SK-N-SH treated with all-trans-retinoic acid at 6 μM for 48 hours (cell line): Measurements from ENCODE around the gene HSD3B1.

Experiments
- ATAC-seq: fragments of 200-7000 bp; cut with Tn5 transposase; 3 replicates; pipeline ENCODE4 v1.9.1; 2020; ENCODE audit warnings: mild to moderate bottlenecking, moderate library complexity
- ARNTL ChIP-seq: fragments of 450-650 bp; formaldehyde crosslinking; IDR thresholded peaks from 2 replicates; pipeline ENCODE4 v1.5.0; 2020; ENCODE audit warnings: low read depth, mild to moderate bottlenecking, moderate library complexity, borderline replicate concordance
- BACH2 ChIP-seq: fragments of 250-450 bp; sonication (Bioruptor Pico); IDR thresholded peaks from 2 replicates; pipeline ENCODE4 v1.9.0; 2021; ENCODE audit warnings: mild to moderate bottlenecking, borderline replicate concordance
- CREB5 ChIP-seq: fragments of 250-450 bp; sonication (Bioruptor Pico); IDR thresholded peaks from 2 replicates; pipeline ENCODE4 v1.5.1; 2020; ENCODE audit warnings: low read depth, mild to moderate bottlenecking, moderate library complexity
- CSDC2 ChIP-seq: fragments of 250-450 bp; sonication (Bioruptor Pico); IDR thresholded peaks from 2 replicates; pipeline ENCODE4 v1.5.0; 2020; ENCODE audit warnings: mild to moderate bottlenecking, moderate library complexity
- CSRNP3 ChIP-seq: fragments of 250-450 bp; sonication (Bioruptor Pico); IDR thresholded peaks from 2 replicates; pipeline ENCODE4 v1.5.1; 2021; ENCODE audit warnings: mild to moderate bottlenecking, moderate library complexity
- ESRRG ChIP-seq: fragments of 250-450 bp; sonication (Bioruptor Pico); IDR thresholded peaks from 2 replicates; pipeline ENCODE4 v1.6.1; 2021; ENCODE audit warnings: mild to moderate bottlenecking
- GLIS3 ChIP-seq: fragments of 250-450 bp; sonication (Bioruptor Pico); IDR thresholded peaks from 2 replicates; pipeline ENCODE4 v1.5.0; 2020; ENCODE audit warnings: mild to moderate bottlenecking, moderate library complexity
- ISL1 ChIP-seq: fragments of 250-450 bp; sonication (Bioruptor Pico); IDR thresholded peaks from 2 replicates; pipeline ENCODE4 v2.1.2; 2022; ENCODE audit warnings: mild to moderate bottlenecking, moderate library complexity
- OSR1 ChIP-seq: fragments of 250-450 bp; sonication (Bioruptor Pico); IDR thresholded peaks from 2 replicates; pipeline ENCODE4 v1.8.0; 2022; ENCODE audit warnings: moderate library complexity, mild to moderate bottlenecking, inconsistent platforms
- POU6F1 ChIP-seq: fragments of 250-450 bp; sonication (Bioruptor Pico); IDR thresholded peaks from 2 replicates; pipeline ENCODE4 v1.8.0; 2021; ENCODE audit warnings: low read depth, mild to moderate bottlenecking, moderate library complexity, borderline replicate concordance
- PPARA ChIP-seq: fragments of 250-450 bp; sonication (Bioruptor Pico); IDR thresholded peaks from 2 replicates; pipeline ENCODE4 v1.5.0; 2020; ENCODE audit warnings: mild to moderate bottlenecking, borderline replicate concordance
- RARB ChIP-seq: fragments of 250-450 bp; sonication (Bioruptor Pico); IDR thresholded peaks from 2 replicates; pipeline ENCODE4 v1.8.0; 2021; ENCODE audit warnings: mild to moderate bottlenecking, moderate library complexity
- TCF4 ChIP-seq: fragments of 250-450 bp; sonication (Bioruptor Pico); IDR thresholded peaks from 2 replicates; pipeline ENCODE4 v1.8.0; 2021; ENCODE audit warnings: mild to moderate bottlenecking, moderate library complexity, borderline replicate concordance
- TOX ChIP-seq: fragments of 250-450 bp; sonication (Bioruptor Pico); IDR thresholded peaks from 2 replicates; pipeline ENCODE4 v1.8.0; 2021; ENCODE audit warnings: mild to moderate bottlenecking, moderate library complexity, borderline replicate concordance
- ZC3H10 ChIP-seq: fragments of 250-450 bp; sonication (Bioruptor Pico); IDR thresholded peaks from 2 replicates; pipeline ENCODE4 v1.5.1; 2021; ENCODE audit warnings: mild to moderate bottlenecking, moderate library complexity
- ZFP3 ChIP-seq: fragments of 250-450 bp; sonication (Bioruptor Pico); IDR thresholded peaks from 2 replicates; pipeline ENCODE4 v1.5.0; 2020; ENCODE audit warnings: mild to moderate bottlenecking, moderate library complexity
- ZFP30 ChIP-seq: fragments of 450-650 bp; formaldehyde crosslinking; IDR thresholded peaks from 2 replicates; pipeline ENCODE4 v1.5.0; 2022; ENCODE audit warnings: mild to moderate bottlenecking, moderate library complexity
- ZNF565 ChIP-seq: fragments of 450-650 bp; formaldehyde crosslinking; conservative IDR thresholded peaks from 2 replicates; pipeline ENCODE4 v1.5.0; 2020; ENCODE audit warnings: low read depth, mild to moderate bottlenecking, moderate library complexity
- ZNF70 ChIP-seq: fragments of 450-650 bp; formaldehyde crosslinking; IDR thresholded peaks from 2 replicates; pipeline ENCODE4 v1.5.0; 2020; ENCODE audit warnings: mild to moderate bottlenecking, moderate library complexity
- TF ChIP-seq, protein P1 (sequence below): fragments of 250-450 bp; sonication (Bioruptor Pico); IDR thresholded peaks from 2 replicates; pipeline ENCODE4 v1.5.0; 2020; ENCODE audit warnings: mild to moderate bottlenecking, moderate library complexity

Gene HSD3B1

DNA sequence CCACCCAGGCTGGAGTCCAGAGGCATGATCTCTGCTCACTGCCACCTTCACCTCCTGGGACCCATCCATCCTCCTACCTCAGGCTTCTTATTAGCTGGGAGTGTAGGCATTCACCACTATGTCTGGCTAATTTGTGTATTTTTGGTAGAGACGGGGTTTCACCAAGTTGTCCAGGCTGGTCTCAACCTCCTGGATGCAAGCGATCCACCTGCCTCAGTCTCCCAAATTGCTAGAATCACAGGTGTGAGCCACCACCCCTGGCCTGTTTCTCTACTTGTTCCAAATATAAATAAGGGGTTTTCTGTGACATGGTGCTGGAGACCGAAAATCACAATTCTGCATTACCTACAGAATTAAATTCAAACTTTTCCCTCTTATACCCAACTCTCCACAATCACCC lies 36.6 kb upstream of the HSD3B1 start (continued):
- TF ChIP-seq RARB (CRISPR knock-in tag) (no peak), BACH2 (CRISPR knock-in tag) (no peak), OSR1 (CRISPR knock-in tag) (no peak), ZFP30 (CRISPR knock-in tag) (no peak), GLIS3 (CRISPR knock-in tag) (no peak), PPARA (CRISPR knock-in tag) (no peak), ZC3H10 (no peak), ARNTL (CRISPR knock-in tag) (no peak), CREB5 (no peak), TCF4 (CRISPR knock-in tag) (no peak), ZNF70 (CRISPR knock-in tag) (no peak), TOX (no peak), ZFP3 (CRISPR knock-in tag) (no peak)
- TF ChIP-seq, all 23 proteins: peak for 0

DNA sequence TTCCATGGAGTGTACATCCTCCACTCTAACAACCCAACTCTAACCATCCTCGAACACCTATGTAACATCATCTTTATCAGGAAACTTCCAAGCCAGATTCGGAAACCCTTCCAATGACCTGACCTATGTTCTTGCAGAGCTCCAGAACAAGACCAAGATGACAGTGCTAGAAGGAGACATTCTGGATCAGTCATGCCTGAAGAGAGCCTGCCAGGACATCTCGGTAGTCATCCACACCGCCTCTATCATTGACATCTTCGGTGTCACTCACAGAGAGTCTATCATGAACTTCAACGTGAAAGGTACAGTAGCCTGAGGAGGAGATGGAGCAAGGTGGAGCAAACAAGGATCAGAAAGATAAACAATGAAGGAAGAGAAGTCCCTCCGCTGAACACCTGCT lies 36.1 kb upstream of the HSD3B1 start:
- TF ChIP-seq CREB5 (no peak), TOX (no peak), CSRNP3 (no peak), ZFP3 (CRISPR knock-in tag) (no peak), CSDC2 (CRISPR knock-in tag) (no peak), ZNF565 (CRISPR knock-in tag) (no peak), TCF4 (CRISPR knock-in tag) (no peak), OSR1 (CRISPR knock-in tag) (no peak), RARB (CRISPR knock-in tag) (no peak), ZNF70 (CRISPR knock-in tag) (no peak), BACH2 (CRISPR knock-in tag) (no peak)
- ATAC-seq = no peak

DNA sequence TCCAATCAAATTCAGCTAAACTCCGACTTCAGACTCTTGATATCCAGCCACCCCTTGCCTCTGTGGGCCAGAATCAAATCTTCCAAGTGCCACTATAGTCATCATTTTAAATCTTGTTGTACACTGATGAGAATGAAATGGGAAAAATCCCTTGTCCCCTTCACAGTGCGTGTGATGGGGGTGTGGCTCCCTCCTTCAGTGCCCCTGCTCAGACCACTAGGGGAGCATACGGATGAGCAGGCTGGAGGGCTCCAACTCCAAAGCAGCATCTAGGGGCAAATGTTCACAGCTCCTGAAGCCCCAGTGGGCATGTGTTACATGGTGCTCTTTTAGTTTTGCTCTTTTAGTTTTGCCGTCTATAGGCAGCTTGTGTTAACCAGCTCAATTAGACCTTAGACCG lies 35.4 kb upstream of the HSD3B1 start:
- TF ChIP-seq ESRRG (CRISPR knock-in tag) = no peak
- TF ChIP-seq, protein P1, sequence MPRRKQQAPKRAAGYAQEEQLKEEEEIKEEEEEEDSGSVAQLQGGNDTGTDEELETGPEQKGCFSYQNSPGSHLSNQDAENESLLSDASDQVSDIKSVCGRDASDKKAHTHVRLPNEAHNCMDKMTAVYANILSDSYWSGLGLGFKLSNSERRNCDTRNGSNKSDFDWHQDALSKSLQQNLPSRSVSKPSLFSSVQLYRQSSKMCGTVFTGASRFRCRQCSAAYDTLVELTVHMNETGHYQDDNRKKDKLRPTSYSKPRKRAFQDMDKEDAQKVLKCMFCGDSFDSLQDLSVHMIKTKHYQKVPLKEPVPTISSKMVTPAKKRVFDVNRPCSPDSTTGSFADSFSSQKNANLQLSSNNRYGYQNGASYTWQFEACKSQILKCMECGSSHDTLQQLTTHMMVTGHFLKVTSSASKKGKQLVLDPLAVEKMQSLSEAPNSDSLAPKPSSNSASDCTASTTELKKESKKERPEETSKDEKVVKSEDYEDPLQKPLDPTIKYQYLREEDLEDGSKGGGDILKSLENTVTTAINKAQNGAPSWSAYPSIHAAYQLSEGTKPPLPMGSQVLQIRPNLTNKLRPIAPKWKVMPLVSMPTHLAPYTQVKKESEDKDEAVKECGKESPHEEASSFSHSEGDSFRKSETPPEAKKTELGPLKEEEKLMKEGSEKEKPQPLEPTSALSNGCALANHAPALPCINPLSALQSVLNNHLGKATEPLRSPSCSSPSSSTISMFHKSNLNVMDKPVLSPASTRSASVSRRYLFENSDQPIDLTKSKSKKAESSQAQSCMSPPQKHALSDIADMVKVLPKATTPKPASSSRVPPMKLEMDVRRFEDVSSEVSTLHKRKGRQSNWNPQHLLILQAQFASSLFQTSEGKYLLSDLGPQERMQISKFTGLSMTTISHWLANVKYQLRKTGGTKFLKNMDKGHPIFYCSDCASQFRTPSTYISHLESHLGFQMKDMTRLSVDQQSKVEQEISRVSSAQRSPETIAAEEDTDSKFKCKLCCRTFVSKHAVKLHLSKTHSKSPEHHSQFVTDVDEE = no peak
- no peak for TF ChIP-seq GLIS3 (CRISPR knock-in tag)
- no peak for TF ChIP-seq RARB (CRISPR knock-in tag)
- no peak for TF ChIP-seq CSDC2 (CRISPR knock-in tag)
- no peak for TF ChIP-seq ZNF70 (CRISPR knock-in tag)
- no peak for TF ChIP-seq PPARA (CRISPR knock-in tag)
- TF ChIP-seq ISL1 = no peak
- no peak for TF ChIP-seq OSR1 (CRISPR knock-in tag)
- no peak for TF ChIP-seq TOX
- TF ChIP-seq ARNTL (CRISPR knock-in tag) = no peak
- TF ChIP-seq TCF4 (CRISPR knock-in tag) = no peak
- TF ChIP-seq CREB5 = no peak
- no peak for TF ChIP-seq ZC3H10
- no peak for TF ChIP-seq BACH2 (CRISPR knock-in tag)
- no peak for TF ChIP-seq ZNF565 (CRISPR knock-in tag)
- no peak for TF ChIP-seq POU6F1 (CRISPR knock-in tag)

More for the DNA sequence above, 35.4 kb upstream of the HSD3B1 start:
- no peak for ATAC-seq
